ENCODE results near the gene SYNJ2. TPM values are rescaled to one million over a fixed set of nuclear protein-coding genes. Genes with fewer than 3 reads are reported as not detected.

SYNJ2 gene
- total RNA-seq, 1 experiment from 2014 or later, result 70.0 TPM

DNA sequence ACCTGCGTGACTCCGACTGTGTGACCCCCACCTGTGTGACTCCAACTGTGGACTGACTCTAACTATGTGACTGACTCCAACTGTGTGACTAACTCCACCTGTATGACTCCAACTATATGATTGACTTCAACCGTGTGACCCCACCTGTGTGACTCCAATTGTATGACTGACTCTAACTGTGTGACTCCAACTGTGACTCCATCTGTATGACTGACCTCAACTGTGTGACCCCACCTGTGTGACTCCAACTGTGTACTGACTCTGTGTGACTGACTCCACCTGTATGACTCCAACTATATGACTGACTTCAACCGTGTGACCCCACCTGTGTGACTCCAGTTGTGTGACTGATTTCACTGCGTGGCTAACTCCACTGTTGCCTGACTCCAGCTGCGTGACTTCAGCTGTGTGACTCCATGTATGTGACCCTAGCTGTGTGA lies 38.6 kb downstream of the SYNJ2 start:
- ATAC-seq, result no peak
- peaks cover 59% of the 10 kb centered on the region for H3K4me1 ChIP-seq (ENCODE audit: control insufficient read depth, insufficient read depth, low read length)
- no peaks in the 10 kb centered on the region; the same call in 1 of the 2 replicates for H3K36me3 ChIP-seq (ENCODE audit: control insufficient read depth, insufficient read depth, low read length)
- peak overlapping the region; percentile 73 for H3K27ac ChIP-seq (ENCODE audit: low read length)
- CTCF ChIA-PET, result interaction anchor here (0.5 kb wide), 1 partner anchor 40 kb away, joined by 3 read pairs; no protein-coding TSS in a partner anchor
- no TSS peak for BruUV-seq (replicated peaks)
- intact Hi-C loops (cut with micrococcal nuclease; ENCODE audit: unreplicated experiment), result no loop called here
- TF ChIP-seq, protein P1, sequence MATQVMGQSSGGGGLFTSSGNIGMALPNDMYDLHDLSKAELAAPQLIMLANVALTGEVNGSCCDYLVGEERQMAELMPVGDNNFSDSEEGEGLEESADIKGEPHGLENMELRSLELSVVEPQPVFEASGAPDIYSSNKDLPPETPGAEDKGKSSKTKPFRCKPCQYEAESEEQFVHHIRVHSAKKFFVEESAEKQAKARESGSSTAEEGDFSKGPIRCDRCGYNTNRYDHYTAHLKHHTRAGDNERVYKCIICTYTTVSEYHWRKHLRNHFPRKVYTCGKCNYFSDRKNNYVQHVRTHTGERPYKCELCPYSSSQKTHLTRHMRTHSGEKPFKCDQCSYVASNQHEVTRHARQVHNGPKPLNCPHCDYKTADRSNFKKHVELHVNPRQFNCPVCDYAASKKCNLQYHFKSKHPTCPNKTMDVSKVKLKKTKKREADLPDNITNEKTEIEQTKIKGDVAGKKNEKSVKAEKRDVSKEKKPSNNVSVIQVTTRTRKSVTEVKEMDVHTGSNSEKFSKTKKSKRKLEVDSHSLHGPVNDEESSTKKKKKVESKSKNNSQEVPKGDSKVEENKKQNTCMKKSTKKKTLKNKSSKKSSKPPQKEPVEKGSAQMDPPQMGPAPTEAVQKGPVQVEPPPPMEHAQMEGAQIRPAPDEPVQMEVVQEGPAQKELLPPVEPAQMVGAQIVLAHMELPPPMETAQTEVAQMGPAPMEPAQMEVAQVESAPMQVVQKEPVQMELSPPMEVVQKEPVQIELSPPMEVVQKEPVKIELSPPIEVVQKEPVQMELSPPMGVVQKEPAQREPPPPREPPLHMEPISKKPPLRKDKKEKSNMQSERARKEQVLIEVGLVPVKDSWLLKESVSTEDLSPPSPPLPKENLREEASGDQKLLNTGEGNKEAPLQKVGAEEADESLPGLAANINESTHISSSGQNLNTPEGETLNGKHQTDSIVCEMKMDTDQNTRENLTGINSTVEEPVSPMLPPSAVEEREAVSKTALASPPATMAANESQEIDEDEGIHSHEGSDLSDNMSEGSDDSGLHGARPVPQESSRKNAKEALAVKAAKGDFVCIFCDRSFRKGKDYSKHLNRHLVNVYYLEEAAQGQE (IDR thresholded peaks at IDR 0.05; ENCODE audit: insufficient read depth in 1 of 2, low read depth in 2 of 2, low read length in 1 of 2), result no peak
- TF ChIP-seq SIN3A (IDR thresholded peaks at IDR 0.05; ENCODE audit: borderline replicate concordance, insufficient read depth, low read depth, low read length), result no peak
- no peak for TF ChIP-seq POLR2AphosphoS5 (IDR thresholded peaks at IDR 0.05; ENCODE audit: low read depth, low read length)
- no peak for TF ChIP-seq TCF7L2 (IDR thresholded peaks at IDR 0.05; ENCODE audit: low read depth, low read length)
- TF ChIP-seq, protein P2, sequence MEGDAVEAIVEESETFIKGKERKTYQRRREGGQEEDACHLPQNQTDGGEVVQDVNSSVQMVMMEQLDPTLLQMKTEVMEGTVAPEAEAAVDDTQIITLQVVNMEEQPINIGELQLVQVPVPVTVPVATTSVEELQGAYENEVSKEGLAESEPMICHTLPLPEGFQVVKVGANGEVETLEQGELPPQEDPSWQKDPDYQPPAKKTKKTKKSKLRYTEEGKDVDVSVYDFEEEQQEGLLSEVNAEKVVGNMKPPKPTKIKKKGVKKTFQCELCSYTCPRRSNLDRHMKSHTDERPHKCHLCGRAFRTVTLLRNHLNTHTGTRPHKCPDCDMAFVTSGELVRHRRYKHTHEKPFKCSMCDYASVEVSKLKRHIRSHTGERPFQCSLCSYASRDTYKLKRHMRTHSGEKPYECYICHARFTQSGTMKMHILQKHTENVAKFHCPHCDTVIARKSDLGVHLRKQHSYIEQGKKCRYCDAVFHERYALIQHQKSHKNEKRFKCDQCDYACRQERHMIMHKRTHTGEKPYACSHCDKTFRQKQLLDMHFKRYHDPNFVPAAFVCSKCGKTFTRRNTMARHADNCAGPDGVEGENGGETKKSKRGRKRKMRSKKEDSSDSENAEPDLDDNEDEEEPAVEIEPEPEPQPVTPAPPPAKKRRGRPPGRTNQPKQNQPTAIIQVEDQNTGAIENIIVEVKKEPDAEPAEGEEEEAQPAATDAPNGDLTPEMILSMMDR (IDR thresholded peaks at IDR 0.05), result no peak
- POLR2A ChIA-PET, result no interaction called here
- no peaks in the 10 kb centered on the region for H3K27me3 ChIP-seq (ENCODE audit: control insufficient read depth, insufficient read depth, low read length)
- in situ Hi-C loops (cut with HindIII; ENCODE audit: low pct_unique_long_range_greater_than_20kb, low sequenced_read_pairs), result no loop called here
- DNase-seq (ENCODE audit: low read depth, low spot score), result no peak
- H3K4me3 ChIP-seq (ENCODE audit: low read depth in 2 of 2, low read length in 2 of 2), result no peak overlapping the region
- no peaks in the 10 kb centered on the region for H3K9me3 ChIP-seq (ENCODE audit: control insufficient read depth, insufficient read depth, low read depth, low read length)

DNA sequence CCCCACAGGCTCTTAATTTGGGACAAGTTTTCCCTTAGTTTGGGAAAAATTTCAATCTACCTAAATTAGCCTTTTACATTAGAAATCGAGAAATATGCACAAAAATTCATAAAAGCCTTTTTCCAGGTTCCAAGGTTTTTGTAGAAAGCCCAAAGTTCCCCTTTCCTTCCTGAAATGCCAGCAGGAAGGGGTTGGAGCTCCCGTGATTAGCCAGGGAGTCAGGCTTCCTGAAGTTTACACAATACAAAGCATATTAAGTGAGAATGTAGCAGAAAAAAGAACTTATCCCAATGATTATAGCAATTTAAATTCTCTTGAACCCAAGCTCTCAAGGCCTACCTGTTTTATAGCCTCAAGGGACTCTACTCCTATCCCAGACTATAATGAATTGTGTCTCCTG lies 39.1 kb downstream of the SYNJ2 start:
- TF ChIP-seq SIN3A (IDR thresholded peaks at IDR 0.05; ENCODE audit: borderline replicate concordance, insufficient read depth, low read depth, low read length) (no peak), TCF7L2 (IDR thresholded peaks at IDR 0.05; ENCODE audit: low read depth, low read length) (no peak), POLR2AphosphoS5 (IDR thresholded peaks at IDR 0.05; ENCODE audit: low read depth, low read length) (no peak)
- TF ChIP-seq, protein P2 (IDR thresholded peaks at IDR 0.05), result no peak
- TF ChIP-seq, protein P1 (IDR thresholded peaks at IDR 0.05; ENCODE audit: insufficient read depth in 1 of 2, low read depth in 2 of 2, low read length in 1 of 2), result no peak
- no peak for DNase-seq (ENCODE audit: low read depth, low spot score)
- Histone ChIP-seq H3K9me3 (ENCODE audit: control insufficient read depth, insufficient read depth, low read depth, low read length) (no peaks in the 10 kb centered on the region), H3K36me3 (ENCODE audit: control insufficient read depth, insufficient read depth, low read length) (no peaks in the 10 kb centered on the region; the same call in 1 of the 2 replicates), H3K27me3 (ENCODE audit: control insufficient read depth, insufficient read depth, low read length) (no peaks in the 10 kb centered on the region), H3K4me3 (ENCODE audit: low read depth in 2 of 2, low read length in 2 of 2) (no peak overlapping the region), H3K27ac (ENCODE audit: low read length) (peak overlapping the region; percentile 73), H3K4me1 (ENCODE audit: control insufficient read depth, insufficient read depth, low read length) (peaks cover 61% of the 10 kb centered on the region)
- ChIA-PET CTCF (no interaction called here), POLR2A (no interaction called here)
- ATAC-seq, result no peak
- intact Hi-C loops (cut with micrococcal nuclease; ENCODE audit: unreplicated experiment) (no loop called here), in situ Hi-C loops (cut with HindIII; ENCODE audit: low pct_unique_long_range_greater_than_20kb, low sequenced_read_pairs) (no loop called here)
- no TSS peak for BruUV-seq (replicated peaks)
